GM19035 (cell line): ENCODE data around the gene DYNC1H1.
"Not testable (repeated sequence)": the region's sequence is repeated elsewhere in the genome, so short reads cannot be mapped to it uniquely, and the experiment has no call there.

Experiments
- ATAC-seq: cut with Tn5 transposase; IDR thresholded peaks from one replicate; pipeline ENCODE4 v1.9.1; 2021; ENCODE audit not compliant: unreplicated experiment

DYNC1H1 gene

DNA sequence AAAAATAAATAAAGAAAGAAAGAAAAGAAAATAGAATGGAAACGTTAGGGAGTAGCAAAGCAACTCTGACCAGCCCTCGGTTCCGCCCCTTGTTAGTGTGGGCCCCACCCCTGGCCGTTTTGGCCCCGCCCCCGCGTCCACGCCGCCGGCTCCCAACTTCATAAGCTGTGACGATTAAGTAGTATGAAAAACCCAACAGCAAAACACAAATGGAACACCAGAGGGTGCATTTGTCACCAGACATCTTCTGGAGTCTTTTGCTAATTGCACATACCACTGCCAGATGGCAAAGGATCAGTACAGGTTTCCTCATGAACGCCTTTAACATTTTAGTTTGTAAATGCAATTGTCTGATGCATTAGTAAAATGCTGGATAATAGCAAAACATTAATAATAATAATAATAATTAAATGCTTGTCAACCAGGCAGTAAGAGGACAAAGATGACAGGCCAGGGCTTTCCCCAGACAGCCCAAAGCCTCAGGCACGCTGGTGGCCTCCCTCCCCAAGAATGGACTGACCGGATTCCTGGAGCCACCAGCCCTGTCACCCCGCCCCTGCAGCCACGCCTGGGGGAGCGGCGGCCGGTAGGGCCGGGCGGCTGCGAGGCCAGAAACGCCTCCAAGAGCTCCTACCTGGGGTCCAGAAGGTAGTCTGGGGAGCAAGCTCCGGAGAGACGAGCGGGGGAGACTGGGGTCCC lies 98.9 kb downstream of the DYNC1H1 start:
- ATAC-seq, result no peak

- no peak for ATAC-seq
Measured at GRCh38 chr14:102063808-102064429, 99.5 kb downstream of the DYNC1H1 start.

- not testable (repeated sequence) for ATAC-seq
Measured at GRCh38 chr14:102064590-102064989, 100.2 kb downstream of the DYNC1H1 start.

DNA sequence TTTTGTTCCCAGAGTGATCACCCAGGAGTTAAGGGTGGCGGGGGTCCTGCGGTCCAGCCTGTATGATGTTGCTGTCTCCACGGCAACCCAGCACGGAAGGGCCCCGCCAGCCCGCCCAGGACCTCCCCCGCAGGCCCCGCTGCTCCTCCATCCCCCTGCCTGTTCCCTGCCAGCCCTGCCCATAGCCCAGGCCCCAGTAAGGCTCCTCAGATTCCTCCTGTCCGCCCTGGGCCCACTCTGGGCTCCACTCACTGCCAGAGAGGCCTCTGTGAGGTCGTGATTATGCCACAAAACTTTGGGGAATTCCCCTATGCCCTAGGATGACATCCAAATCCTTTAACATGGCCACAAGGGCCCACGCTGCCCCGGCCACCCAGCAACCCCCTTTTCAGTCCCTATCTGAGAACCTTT lies 101.7 kb downstream of the DYNC1H1 start:
- ATAC-seq, result no peak

DNA sequence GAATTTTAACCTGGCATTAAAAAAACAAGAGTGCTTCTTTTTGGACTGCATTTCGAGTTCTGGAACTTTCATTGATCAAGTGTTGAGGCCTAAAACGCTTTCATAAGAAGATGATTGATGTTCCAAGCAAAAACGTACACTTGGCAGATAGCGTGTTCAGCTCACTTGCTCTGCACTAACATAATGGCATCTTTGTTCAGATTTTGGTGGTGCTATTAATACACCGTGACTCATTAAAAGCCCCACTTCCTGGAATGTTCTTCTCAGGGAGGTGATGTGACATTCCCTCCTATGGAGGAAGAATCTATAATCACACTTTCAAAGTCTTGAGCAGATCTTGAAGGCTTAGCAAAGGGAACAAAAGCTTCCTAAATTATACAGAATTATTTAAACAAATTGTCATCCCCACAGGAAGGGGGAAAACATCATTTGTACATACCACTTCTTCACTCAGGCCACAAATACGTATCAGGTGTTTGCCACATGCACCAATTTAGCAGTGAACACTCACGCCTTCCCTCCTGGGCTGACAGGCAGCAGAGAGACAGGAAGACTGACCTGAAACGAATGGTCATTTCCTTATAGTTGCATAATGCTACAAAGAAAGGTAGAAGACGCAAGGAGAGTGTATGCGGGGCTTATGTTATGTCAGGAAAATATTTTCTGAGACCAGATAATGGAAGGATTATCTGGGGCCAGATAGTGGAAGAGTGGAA lies 107.1 kb downstream of the DYNC1H1 start:
- ATAC-seq, result no peak

- ATAC-seq, result no peak
Measured at GRCh38 chr14:102074415-102074964, 110.1 kb downstream of the DYNC1H1 start.

GRCh38 chr14:102075155-102075554 lies 110.8 kb downstream of the DYNC1H1 start:
- no peak for ATAC-seq

DNA sequence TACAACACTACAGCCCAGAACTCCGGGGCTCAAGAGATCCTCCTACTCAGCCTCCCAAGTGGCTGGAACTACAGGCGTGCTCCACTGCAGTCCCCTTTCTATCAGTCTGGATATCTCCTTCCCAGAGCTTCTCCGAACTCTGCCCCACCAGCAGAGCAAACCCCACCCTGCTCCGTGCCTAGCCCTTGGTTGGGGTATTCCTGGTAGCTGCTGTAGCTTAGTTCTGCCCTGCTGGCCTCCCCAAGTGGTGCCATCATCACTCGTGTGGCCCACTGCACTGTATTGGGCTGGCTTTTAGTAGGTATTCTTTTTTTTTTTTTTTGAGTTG lies 113.0 kb downstream of the DYNC1H1 start:
- no peak for ATAC-seq

DNA sequence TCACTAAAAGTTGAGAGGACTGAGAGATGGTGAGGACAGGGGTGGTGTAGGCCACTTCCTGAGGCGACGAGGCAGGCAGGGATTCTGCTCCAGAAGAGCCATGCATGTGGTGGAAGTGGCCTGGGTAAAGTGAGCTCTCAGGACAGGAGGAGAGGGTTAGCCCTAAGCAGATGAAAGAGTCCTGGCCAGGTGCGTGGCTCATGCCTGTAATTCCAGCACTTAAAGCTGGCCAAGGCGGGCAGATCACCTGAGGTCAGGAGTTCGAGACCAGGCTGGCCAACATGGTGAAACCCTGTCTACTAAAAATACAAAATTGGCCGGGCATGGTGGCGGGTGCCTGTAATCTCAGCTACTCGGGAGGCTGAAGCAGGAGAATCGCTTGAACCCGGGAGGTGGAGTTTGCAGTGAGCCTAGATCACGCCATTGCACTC lies 114.0 kb downstream of the DYNC1H1 start:
- ATAC-seq, result not testable (repeated sequence)

DNA sequence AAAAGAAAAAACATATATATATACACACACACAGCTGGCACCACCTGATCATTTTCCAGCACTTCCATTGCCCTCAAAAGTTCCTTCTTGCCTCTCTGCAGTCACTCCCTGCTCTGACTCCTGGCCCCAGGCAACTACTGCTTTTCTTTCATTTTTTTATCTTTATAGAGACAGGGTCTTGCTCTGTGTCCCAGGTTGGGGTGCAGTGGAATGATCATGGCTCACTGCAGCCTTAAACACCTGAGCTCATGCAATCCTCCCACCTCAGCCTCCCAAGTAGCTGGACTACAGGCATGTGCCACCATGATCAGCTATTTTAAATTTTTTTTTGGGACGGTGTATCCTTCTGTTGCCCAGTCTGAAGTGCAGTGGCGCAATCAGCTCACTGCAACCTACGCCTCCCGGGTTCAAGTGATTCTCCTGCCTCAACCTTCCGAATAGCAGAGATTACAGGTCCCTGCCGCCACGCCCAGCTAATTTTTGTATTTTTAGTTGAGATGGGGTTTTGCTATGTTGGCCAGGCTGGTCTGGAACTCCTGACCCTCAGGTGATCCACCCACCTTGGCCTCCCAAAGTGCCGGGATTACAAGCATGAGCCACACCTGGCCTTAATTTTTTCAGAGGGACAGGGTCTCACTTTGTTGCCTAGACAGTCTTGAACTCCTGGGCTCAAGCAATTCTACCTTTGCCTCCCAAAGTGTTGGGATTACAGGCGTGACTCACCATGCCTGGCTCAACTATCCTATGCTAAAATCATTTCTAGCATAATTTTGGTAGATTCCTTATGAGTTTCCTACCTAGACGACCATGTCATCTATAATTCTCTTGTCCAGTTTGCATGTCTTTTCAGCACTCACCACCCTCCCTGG lies 114.7 kb downstream of the DYNC1H1 start:
- no peak for ATAC-seq

- ATAC-seq, result no peak
Measured at GRCh38 chr14:102079700-102079979, 115.3 kb downstream of the DYNC1H1 start.

DNA sequence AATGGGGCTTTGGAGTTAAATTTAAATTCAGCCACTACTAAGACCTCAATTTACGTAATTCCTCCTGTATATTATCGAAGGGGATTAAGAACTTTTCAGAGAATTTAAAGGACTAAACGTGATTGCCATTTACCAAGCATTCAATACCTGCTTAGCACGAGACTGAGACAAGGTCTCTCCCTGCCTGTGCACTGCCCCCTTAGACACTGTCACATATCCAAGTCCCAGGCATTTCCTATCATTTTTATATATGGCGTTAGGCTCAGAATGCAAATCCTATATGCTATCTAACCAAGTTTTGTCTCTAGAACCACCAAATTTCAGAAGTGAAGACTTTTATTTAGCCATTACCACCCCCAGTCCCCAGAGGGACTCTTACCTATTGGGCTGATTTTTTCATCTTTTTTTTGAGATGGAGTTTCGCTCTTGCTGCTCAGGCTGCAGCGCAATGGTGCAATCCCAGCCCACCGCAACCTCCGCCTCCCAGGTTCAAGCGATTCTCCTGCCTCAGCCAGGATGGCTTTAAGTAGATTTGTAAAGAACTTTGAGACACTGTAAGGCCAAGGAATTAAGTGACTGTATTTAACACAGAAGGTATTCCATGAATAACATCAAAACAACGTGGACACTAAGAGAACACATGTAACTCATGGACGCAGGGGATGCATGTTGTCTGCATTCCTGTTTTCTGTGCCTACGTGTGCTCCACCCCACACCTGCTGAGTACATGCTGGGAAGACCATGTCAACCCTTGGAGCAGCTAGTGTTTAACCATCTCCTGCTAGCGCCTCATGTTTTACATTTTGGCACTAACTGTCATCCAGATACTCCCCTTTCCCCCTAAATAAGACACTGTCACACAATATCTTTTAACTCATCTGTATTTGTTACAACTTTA lies 116.1 kb downstream of the DYNC1H1 start:
- no peak for ATAC-seq

DNA sequence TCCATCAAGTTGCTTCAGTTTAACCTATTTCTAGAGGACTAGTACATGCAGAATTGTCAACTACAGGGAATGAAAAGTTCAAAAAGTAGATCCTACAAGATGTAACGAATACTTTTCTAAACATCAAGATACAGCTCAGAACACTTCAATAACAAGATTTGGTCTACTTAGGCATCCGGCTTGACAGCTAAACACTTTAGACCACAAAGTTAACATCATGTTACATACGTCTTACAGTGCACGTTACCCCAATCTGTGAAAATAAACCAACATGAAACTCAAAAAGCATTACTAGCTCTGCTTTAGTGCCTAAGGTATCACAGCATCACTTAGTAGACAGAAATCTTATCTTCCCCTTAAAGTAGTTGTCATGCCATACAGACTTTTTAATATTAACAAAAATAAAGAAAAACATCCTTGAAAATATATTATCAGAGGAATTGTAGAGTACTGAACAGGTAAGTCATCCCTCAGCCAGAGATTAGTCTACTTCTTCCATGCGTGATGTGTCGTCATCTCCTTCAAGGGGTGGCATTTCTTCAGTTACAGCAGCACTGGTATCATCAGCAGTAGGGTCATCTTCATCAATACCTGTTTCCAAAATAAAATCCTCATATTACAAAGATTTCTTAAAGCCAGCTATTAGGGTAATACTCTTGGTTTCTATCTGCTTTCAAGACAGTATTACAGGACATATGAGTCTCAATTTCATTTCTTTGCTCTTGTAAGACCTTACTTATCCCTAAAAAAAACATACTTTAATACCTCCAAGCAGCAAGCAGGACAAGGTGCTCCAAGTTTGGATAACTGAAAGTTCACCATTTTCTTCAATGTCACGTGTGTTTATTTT lies 117.1 kb downstream of the DYNC1H1 start:
- no peak for ATAC-seq

DNA sequence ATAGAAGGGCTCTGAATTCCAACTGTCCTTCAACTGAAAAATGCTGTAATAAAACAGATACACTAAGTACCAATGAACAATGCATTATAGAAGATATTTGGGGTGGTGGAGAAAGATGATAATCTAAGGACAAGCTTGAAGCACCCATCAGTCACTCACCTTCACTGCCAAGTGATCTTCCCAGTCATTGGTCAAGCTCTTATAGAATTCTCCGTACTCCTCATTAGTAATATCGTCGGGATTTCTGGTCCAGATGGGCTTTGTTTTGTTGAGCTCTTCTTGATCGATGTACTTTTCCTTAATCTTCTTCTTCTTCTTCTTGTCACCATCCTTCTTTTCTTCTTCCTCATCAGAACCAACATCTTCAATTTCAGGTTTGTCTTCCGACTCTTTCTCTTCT lies 120.1 kb downstream of the DYNC1H1 start:
- not testable (repeated sequence) for ATAC-seq

DNA sequence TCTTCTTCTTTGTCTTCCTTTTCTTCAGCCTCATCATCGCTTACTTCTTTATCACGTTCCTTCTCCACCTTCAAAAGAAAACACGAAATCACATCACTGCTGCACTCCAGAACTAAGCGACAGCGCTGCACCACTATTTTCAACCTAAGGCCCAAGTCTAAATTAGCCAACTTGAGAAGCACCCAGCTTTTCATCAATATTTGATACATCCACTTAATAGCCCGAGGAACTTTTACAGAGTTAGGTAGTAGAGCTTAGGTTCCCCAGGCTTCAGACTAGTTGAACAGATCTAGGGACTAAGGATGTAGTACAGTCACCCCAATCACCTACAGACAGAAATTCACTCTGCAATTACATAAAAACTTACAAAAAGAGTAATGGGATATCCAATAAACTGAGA lies 120.6 kb downstream of the DYNC1H1 start:
- no peak for ATAC-seq

DNA sequence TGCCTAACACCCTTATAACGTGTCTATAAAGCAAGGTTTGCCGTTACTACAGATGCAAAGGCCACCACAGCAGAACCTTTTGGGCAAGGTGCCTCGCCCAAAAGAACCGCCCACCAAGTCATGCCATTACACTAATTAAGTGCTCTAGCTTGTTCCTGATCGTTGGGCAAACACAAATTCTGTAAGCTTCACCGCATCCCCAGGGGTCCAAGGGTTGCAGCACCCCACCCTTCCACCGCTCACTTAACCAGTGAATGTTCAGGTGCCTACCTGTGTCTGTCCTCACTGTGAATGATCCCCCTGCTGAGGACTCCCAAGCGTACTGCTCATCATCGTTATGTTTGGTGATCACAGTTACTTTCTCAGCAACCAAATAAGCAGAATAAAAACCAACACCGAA lies 121.1 kb downstream of the DYNC1H1 start:
- no peak for ATAC-seq

DNA sequence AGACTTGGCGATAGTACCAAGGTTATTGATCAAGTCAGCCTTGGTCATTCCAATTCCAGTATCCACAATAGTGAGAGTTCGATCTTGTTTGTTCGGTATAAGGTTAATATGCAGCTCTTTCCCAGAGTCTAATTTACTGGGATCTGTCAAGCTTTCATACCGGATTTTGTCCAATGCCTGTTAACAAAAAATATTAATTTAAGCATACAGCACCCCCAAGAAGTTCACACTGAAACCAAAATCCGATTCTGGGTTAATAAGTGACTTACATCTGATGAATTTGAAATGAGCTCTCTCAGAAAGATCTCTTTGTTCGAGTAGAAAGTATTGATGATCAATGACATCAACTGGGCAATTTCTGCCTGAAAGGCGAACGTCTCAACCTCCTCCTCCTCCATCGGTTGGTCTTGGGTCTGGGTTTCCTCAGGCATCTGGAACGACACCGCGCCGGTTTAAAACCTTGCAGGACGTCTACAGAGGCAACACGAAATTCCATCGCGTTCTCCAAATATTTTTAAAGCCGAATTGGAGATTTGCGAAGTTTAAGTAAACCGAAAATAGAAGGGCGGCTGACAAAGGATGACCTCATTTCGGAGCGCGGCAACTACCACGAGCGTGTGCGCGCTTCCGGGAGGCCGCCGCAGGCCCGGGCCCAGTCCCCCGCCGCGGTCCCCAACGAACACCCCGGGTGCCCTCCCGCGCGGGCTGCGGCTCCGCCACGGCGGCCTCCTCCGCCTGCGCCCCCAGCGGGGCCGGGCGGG lies 121.8 kb downstream of the DYNC1H1 start:
- peak; percentile 32 for ATAC-seq

GRCh38 chr14:102086709-102086971 lies 122.3 kb downstream of the DYNC1H1 start:
- no peak for ATAC-seq
